ENCODE results near the gene SHROOM1.

- TF ChIP-seq CTCF (IDR thresholded peaks at IDR 0.05) (no peak), POLR2AphosphoS5 (IDR thresholded peaks at IDR 0.05) (no peak), EP300 (IDR thresholded peaks at IDR 0.05) (no peak)
These were observed 22.0 kb downstream of the SHROOM1 start for GRCh38 chr5:132808448-132808847.
